HG02852 (cell line): ENCODE measurements around the gene CCDC85B.
"Not testable (repeated sequence)": the region's sequence is repeated elsewhere in the genome, so short reads cannot be mapped to it uniquely, and the experiment has no call there.

ENCODE experiments used
- ATAC-seq: cut with Tn5 transposase; IDR thresholded peaks from one replicate; pipeline ENCODE4 v1.9.1; 2021; ENCODE audit warnings: mild to moderate bottlenecking, moderate library complexity; ENCODE audit not compliant: unreplicated experiment

Gene CCDC85B

GRCh38 chr11:65890324-65891218, at the start of gene CCDC85B:
Gene CCDC85B (plus strand): TSS chr11:65890673. CDS start chr11:65890784, 111 bp downstream.
- peak; percentile 48 for ATAC-seq

GRCh38 chr11:65842144-65842543, 48.3 kb upstream of the CCDC85B start:
- no peak for ATAC-seq

GRCh38 chr11:65843811-65844210, 46.7 kb upstream of the CCDC85B start:
- ATAC-seq, result no peak

- no peak for ATAC-seq
Observed at GRCh38 chr11:65844231-65844872, 46.1 kb upstream of the CCDC85B start.

- no peak for ATAC-seq
Observed at GRCh38 chr11:65847746-65848145, 42.7 kb upstream of the CCDC85B start.

- not testable (repeated sequence) for ATAC-seq
Observed at GRCh38 chr11:65848693-65849092, 41.8 kb upstream of the CCDC85B start.

- no peak for ATAC-seq
Observed at GRCh38 chr11:65849366-65849765, 41.1 kb upstream of the CCDC85B start.

- no peak for ATAC-seq
Observed at GRCh38 chr11:65849771-65850216, 40.7 kb upstream of the CCDC85B start.

GRCh38 chr11:65850217-65851082, 40.0 kb upstream of the CCDC85B start:
- ATAC-seq, result no peak

- no peak for ATAC-seq
Observed at GRCh38 chr11:65851083-65851579, 39.3 kb upstream of the CCDC85B start.

GRCh38 chr11:65851811-65852507, 38.5 kb upstream of the CCDC85B start:
- ATAC-seq, result no peak

- ATAC-seq, result no peak
Observed at GRCh38 chr11:65852508-65853245, 37.8 kb upstream of the CCDC85B start.

GRCh38 chr11:65853246-65853979, 37.1 kb upstream of the CCDC85B start:
- no peak for ATAC-seq

- ATAC-seq, result no peak
Observed at GRCh38 chr11:65854161-65854592, 36.3 kb upstream of the CCDC85B start.

- ATAC-seq, result no peak
Observed at GRCh38 chr11:65854852-65855837, 35.3 kb upstream of the CCDC85B start.

GRCh38 chr11:65855927-65856363, 34.5 kb upstream of the CCDC85B start:
- no peak for ATAC-seq

GRCh38 chr11:65856689-65857499, 33.6 kb upstream of the CCDC85B start:
- ATAC-seq, result peak; percentile 24
